H1 (cell line): Measurements from ENCODE around the gene SMTNL1. TPM values are rescaled to one million over a fixed set of nuclear protein-coding genes. Genes with fewer than 3 reads are reported as not detected.

Experiments used
- ASH2L ChIP-seq: fragments of 200-600, 300-600 bp; sonication (generic); IDR thresholded peaks from one replicate; pipeline ENCODE4 v1.7.1; 2017; ENCODE audit warnings: low read length
- CREB1 ChIP-seq: IDR thresholded peaks from 2 replicates; pipeline ENCODE4 v1.6.1; 2012; ENCODE audit warnings: inconsistent platforms
- CTCF ChIP-seq, 3 experiments: IDR thresholded peaks; 1 replicate in 2 of 3; 2 replicates in 1 of 3; pipeline versions ENCODE4 v1.5.1 to v1.6.1; 2011; ENCODE audit warnings: low read length in 3 of 3, mild to moderate bottlenecking in 3 of 3, inconsistent platforms in 2 of 3, low read depth in 1 of 3, moderate library complexity in 1 of 3; ENCODE audit not compliant: insufficient read depth in 1 of 3; ENCODE audit errors: control extremely low read depth in 1 of 3
- EGR1 ChIP-seq: IDR thresholded peaks from 2 replicates; pipeline ENCODE4 v1.6.1; 2011; ENCODE audit warnings: low read depth, low read length, borderline replicate concordance
- EZH2 ChIP-seq: fragments of 200-600 bp; sonication (generic); IDR thresholded peaks from 2 replicates; pipeline ENCODE4 v1.7.1; 2012; ENCODE audit warnings: low read depth, mild to moderate bottlenecking, moderate library complexity, low read length, inconsistent platforms; ENCODE audit not compliant: severe bottlenecking
- FOSL1 ChIP-seq: IDR thresholded peaks from 2 replicates; pipeline ENCODE4 v1.6.1; 2011; ENCODE audit warnings: mild to moderate bottlenecking, low read depth, low read length, moderate library complexity; ENCODE audit not compliant: insufficient read depth
- GABPA ChIP-seq: IDR thresholded peaks from 2 replicates; pipeline ENCODE4 v1.6.1; 2011; ENCODE audit warnings: mild to moderate bottlenecking, low read length, moderate library complexity, borderline replicate concordance; ENCODE audit not compliant: insufficient read depth
- HDAC2 ChIP-seq, 2 experiments: fragments of 300-600 bp in 1 of 2; sonication (generic) in 1 of 2; IDR thresholded peaks; 2 replicates each; pipeline ENCODE4 v1.6.1; 2011 to 2012; ENCODE audit warnings: low read depth in 2 of 2, low read length in 2 of 2, mild to moderate bottlenecking in 2 of 2, moderate library complexity in 2 of 2, borderline replicate concordance in 1 of 2, inconsistent platforms in 1 of 2
- NRF1 ChIP-seq: IDR thresholded peaks from 2 replicates; pipeline ENCODE4 v1.6.1; 2011; ENCODE audit warnings: mild to moderate bottlenecking, low read depth, low read length, improper control_type of control experiment
- POU5F1 ChIP-seq: IDR thresholded peaks from 2 replicates; pipeline ENCODE4 v1.6.1; 2011; ENCODE audit warnings: low read depth, mild to moderate bottlenecking, low read length, moderate library complexity
- RAD21 ChIP-seq, 2 experiments: IDR thresholded peaks in 1 of 2; conservative IDR thresholded peaks in 1 of 2; 2 replicates each; pipeline ENCODE4 v1.6.1; 2011; ENCODE audit warnings: low read depth in 2 of 2, low read length in 2 of 2, improper control_type of control experiment in 1 of 2, inconsistent platforms in 1 of 2, mild to moderate bottlenecking in 1 of 2, moderate library complexity in 1 of 2
- SIN3A ChIP-seq, 2 experiments: IDR thresholded peaks in 1 of 2; conservative IDR thresholded peaks in 1 of 2; 2 replicates each; pipeline ENCODE4 v1.6.1; 2011 to 2012; ENCODE audit warnings: low read length in 2 of 2, improper control_type of control experiment in 1 of 2, low read depth in 1 of 2, mild to moderate bottlenecking in 1 of 2
- SIRT6 ChIP-seq: IDR thresholded peaks from one replicate; pipeline ENCODE4 v1.7.1; 2012; ENCODE audit warnings: low read length, inconsistent platforms
- TAF1 ChIP-seq: IDR thresholded peaks from 2 replicates; pipeline ENCODE4 v1.6.1; 2011; ENCODE audit warnings: mild to moderate bottlenecking, low read depth, low read length
- TAF7 ChIP-seq: optimal IDR thresholded peaks from 2 replicates; pipeline ENCODE3; 2011; ENCODE audit warnings: low read depth, mild to moderate bottlenecking, inconsistent platforms, low read length, moderate library complexity, borderline replicate concordance
- TEAD4 ChIP-seq: IDR thresholded peaks from 2 replicates; pipeline ENCODE4 v1.6.1; 2012; ENCODE audit warnings: low read depth, low read length, inconsistent platforms, mixed read lengths
- polyA plus RNA-seq, 7 experiments: library from polyadenylated mRNA; depleted of rRNA in 3 of 7; stranded (reverse) in 5 of 7; unstranded in 2 of 7; fragments of >200 nt in 5 of 7; fragments of 200-250 nt in 2 of 7; gene quantifications; 1 replicate in 5 of 7; 2 replicates in 1 of 7; 4 replicates in 1 of 7; pipeline versions ENCODE4 v1.2.1 to v1.2.3, GENCODE V29; 2011 to 2013; ENCODE audit warnings: missing spikeins in 2 of 7, mixed read lengths in 2 of 7
- total RNA-seq: library from RNA; stranded (reverse); fragmentation: NEBNext Ultra II Directional; extraction: Animal tissue kit (Norgen Biotek cat#: 25700); gene quantifications from 2 replicates; pipeline ENCODE4 v1.2.1, GENCODE V29; 2021

The SMTNL1 gene
- total and polyA plus RNA-seq, 2 of the 8 experiments (the other 6 are each of a cell fraction or from before 2014, with no cell fraction given) = 0.18 TPM; not detected in 1

DNA sequence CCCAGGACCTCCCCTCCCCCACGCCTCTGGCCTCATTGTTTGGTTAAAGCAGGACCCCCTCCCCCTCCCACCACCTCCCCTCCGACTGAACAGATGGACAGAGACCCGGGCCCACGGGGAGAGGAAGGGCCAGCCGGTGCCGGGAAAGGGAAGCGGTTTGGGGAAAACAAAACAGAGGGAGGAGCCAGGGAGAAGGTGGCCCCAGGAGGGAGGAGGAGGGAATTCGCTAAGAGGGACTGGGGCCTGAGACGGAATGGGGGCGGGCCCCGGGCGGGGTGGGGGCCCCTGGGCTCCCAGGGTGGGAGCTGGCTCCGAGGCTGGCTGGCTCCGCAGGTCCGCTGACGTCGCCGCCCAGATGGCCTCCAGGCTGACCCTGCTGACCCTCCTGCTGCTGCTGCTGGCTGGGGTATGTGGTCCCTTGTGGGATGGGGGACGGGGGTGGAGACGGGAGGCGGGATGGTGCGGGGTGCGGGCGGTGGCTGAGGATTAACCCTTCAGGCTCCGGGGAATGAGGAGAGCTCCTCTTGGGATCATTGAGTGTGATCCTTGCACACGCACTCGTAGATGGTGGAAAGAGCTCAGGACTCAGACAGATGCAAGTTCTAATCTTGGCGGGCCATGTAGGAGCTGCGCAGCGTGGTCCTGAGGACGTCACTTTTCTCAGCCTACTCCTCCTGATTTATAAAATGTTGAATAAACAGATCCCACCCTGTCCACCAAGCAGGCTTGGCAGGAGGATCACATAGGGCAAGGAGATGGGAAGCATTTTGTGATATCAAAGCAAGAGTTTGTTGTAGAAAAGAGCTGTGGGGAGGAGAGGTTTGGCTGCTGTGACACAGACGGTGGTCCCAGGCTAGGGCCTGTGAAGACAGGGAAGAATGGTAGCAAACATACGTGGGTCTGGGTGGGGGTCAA, 60.8 kb downstream of the SMTNL1 start (continued):
- TF ChIP-seq EZH2 (no peak), GABPA (no peak), TEAD4 (peak; percentile 80; the same call in 1 of the 2 replicates), TAF1 (peak; percentile 59; the same call in 1 of the 2 replicates), HDAC2 (IDR thresholded peaks at IDR 0.05; ENCODE audit: borderline replicate concordance in 1 of 2, low read depth in 2 of 2, low read length in 2 of 2) (peak in 1 of 2 experiments; percentile 80; a peak in 1 of 4 replicates), POU5F1 (no peak), RAD21 (IDR thresholded peaks at IDR 0.05 in 1 of 2, conservative IDR thresholded peaks at IDR 0.05 in 1 of 2; ENCODE audit: low read depth in 2 of 2, low read length in 2 of 2) (peak in 1 of 2 experiments; percentile 12; a peak in 1 of 4 replicates), CTCF (IDR thresholded peaks at IDR 0.05; ENCODE audit: control extremely low read depth in 1 of 3, insufficient read depth in 1 of 3, low read depth in 1 of 3, low read length in 3 of 3) (no peak), SIN3A (conservative IDR thresholded peaks at IDR 0.05 in 1 of 2, IDR thresholded peaks at IDR 0.05 in 1 of 2; ENCODE audit: low read depth in 1 of 2, low read length in 2 of 2) (peak in 1 of 2 experiments; percentile 63; a peak in 1 of 4 replicates), TAF7 (peak; percentile 27), ASH2L (peak; percentile 70), SIRT6 (no peak), CREB1 (peak; percentile 57), FOSL1 (no peak), NRF1 (no peak), EGR1 (peak; percentile 88)
